ENCODE measurements around the gene STAM.
A peak's percentile ranks its signal among the peaks of the same experiment; 100 is the strongest.
"Not testable (repeated sequence)": the region's sequence is repeated elsewhere in the genome, so short reads cannot be mapped to it uniquely, and the experiment has no call there.

The STAM gene

DNA sequence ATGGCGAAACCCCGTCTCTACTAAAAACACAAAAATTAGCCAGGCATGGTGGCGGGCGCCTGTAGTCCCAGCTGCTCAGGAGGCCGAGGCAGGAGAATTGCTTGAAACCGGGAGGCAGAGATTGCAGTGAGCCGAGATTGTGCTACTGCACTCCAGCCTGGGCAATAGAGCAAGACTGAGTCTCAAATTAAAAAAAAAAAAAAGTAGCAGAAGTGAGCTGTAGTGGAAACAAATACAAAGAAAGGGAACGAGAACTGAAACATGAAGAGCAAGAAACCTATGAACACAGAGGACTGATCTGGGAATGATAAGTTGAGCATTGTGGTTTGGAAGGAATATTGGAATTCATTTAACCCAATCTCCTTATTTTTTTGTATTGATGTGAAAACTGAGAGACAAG, 11.4 kb upstream of the STAM start:
- not testable (repeated sequence) for H3K27ac Mint-ChIP-seq; H3K4me3 Mint-ChIP-seq; DNase-seq (ENCODE audit: low spot score); H3K9me3 Mint-ChIP-seq; H3K36me3 Mint-ChIP-seq (ENCODE audit: low read depth); H3K4me1 Mint-ChIP-seq (ENCODE audit: low read depth)
- peaks cover 15% of the 10 kb centered on the region for H3K27me3 Mint-ChIP-seq (ENCODE audit: low read depth)

DNA sequence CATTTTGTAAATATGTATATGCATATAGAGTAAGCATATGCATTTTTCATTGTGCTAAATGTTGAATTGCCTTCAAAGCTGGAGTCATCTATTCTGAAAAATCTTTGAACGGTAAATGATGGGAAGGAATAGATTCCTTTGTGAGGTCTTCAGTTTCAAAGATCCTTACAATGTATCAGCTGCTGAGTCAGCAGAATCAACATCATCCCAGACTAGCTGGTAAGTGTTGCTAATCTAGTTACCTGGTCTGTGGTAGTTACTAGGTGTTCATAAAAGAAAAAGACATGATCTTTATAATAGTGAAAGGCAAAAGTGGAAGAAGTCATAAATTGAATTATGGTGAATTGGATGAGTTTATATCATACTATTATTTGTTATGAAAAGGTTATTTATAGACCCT, 10.6 kb upstream of the STAM start:
- H3K4me1 Mint-ChIP-seq (ENCODE audit: low read depth), result no peaks in the 10 kb centered on the region
- H3K4me3 Mint-ChIP-seq, result no peak overlapping the region
- H3K36me3 Mint-ChIP-seq (ENCODE audit: low read depth), result no peaks in the 10 kb centered on the region
- H3K27ac Mint-ChIP-seq, result no peak overlapping the region
- no peaks in the 10 kb centered on the region for H3K9me3 Mint-ChIP-seq
- peaks cover 15% of the 10 kb centered on the region for H3K27me3 Mint-ChIP-seq (ENCODE audit: low read depth)
- DNase-seq (ENCODE audit: low spot score), result no peak

DNA sequence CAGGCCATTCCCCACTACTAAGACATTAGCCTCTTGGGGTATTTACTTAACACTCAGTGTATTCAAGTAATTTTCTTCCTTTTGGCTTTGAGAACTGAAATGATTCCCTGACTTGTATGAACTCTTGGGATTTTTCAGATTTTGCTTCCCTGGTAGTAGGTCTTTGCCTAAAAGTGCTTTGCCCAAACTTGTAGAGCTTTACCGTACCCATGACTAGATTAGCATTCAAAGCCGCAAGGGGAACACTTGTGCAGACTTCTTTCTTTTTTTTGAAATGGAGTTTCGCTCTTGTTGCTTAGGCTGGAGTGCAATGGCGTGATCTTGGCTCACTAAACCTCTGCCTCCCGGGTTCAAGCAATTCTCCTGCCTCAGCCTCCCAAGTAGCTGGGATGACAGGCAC, 6.1 kb upstream of the STAM start:
- DNase-seq (ENCODE audit: low spot score), result no peak
- Mint-ChIP-seq H3K4me3 (no peak overlapping the region), H3K4me1 (ENCODE audit: low read depth) (peaks cover 2% of the 10 kb centered on the region), H3K27me3 (ENCODE audit: low read depth) (peaks cover 15% of the 10 kb centered on the region), H3K9me3 (no peaks in the 10 kb centered on the region), H3K36me3 (ENCODE audit: low read depth) (peaks cover 4% of the 10 kb centered on the region), H3K27ac (no peak overlapping the region)

DNA sequence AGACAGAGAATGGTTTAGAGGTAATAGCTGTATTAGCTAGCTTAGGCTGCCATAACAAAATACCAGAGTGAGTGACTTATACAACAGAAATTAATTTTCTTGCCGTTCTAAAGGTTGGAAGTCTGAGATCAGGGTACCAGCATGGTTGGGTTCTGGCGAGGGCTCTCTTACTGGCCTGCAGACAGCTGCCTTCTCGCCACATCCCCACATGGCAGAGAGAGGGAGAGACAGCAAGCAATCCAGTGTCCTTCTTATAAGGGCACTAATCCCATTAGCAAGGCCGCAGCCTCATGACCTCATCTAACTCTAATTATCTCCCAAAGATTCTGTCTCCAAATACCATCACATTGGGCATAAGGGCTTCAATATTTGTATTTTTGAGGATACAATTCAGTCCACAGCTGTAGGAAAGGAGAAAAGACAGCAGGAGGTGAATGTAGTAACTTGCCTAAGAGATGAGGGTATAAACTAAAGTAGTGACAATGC, 3.6 kb upstream of the STAM start:
- H3K36me3 Mint-ChIP-seq (ENCODE audit: low read depth), result peaks cover 8% of the 10 kb centered on the region
- no peak for DNase-seq (ENCODE audit: low spot score)
- H3K4me1 Mint-ChIP-seq (ENCODE audit: low read depth), result peaks cover 11% of the 10 kb centered on the region
- H3K4me3 Mint-ChIP-seq, result no peak overlapping the region
- no peaks in the 10 kb centered on the region for H3K9me3 Mint-ChIP-seq
- peaks cover 5% of the 10 kb centered on the region for H3K27me3 Mint-ChIP-seq (ENCODE audit: low read depth)
- H3K27ac Mint-ChIP-seq, result no peak overlapping the region

DNA sequence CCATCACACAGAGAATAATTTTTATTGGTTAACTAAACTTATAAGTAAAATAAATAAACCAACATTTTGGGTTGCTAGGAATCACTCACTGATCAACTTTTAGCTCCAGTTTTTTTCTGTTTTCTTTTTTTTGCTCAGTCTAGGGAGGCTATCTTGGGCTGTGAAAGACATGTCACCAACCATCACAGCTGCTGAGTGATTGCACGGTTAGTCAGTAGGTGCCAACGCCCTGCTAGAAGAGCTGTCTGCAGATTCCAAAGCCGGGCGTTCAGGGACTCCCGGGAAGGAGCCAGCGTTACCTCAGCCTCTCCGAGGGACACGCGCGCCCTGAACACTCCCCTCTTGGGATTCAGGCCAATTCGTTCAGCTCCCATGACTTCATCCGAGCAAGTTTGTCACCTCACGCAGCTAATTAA, 604 bp upstream of the STAM start:
- H3K27ac Mint-ChIP-seq, result peak overlapping the region; percentile 100
- H3K4me3 Mint-ChIP-seq, result peak overlapping the region; percentile 95
- no peaks in the 10 kb centered on the region for H3K27me3 Mint-ChIP-seq (ENCODE audit: low read depth)
- H3K36me3 Mint-ChIP-seq (ENCODE audit: low read depth), result peaks cover 28% of the 10 kb centered on the region
- DNase-seq (ENCODE audit: low spot score), result no peak
- peaks cover 32% of the 10 kb centered on the region for H3K4me1 Mint-ChIP-seq (ENCODE audit: low read depth)
- H3K9me3 Mint-ChIP-seq, result no peaks in the 10 kb centered on the region

DNA sequence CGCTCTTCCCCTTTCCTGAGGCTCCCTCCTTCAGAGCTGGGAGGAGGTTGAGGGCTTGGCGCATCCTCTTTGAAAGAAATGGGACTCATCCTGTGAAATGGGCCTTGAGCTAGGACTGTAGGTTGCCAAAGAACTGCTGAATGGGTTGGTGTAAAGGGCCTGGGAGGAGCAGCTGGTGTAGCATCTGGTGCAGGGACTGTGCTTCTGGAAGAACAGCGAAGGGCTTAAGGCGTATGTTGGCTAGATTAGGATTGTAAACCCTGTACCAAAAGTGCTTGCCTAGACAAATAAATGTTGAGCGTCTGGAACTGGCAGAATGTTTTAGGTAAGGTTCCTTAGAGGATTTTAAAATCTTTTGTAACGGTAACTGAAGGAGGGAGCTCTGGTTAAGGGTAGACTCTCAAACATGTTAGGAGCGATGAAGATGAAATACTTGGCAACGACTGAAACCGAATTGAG, 563 bp downstream of the STAM start:
- no peaks in the 10 kb centered on the region for H3K9me3 Mint-ChIP-seq
- H3K27ac Mint-ChIP-seq, result peak overlapping the region; percentile 100
- no peak for DNase-seq (ENCODE audit: low spot score)
- peak overlapping the region; percentile 95 for H3K4me3 Mint-ChIP-seq
- H3K4me1 Mint-ChIP-seq (ENCODE audit: low read depth), result peaks cover 41% of the 10 kb centered on the region
- H3K27me3 Mint-ChIP-seq (ENCODE audit: low read depth), result no peaks in the 10 kb centered on the region
- peaks cover 38% of the 10 kb centered on the region for H3K36me3 Mint-ChIP-seq (ENCODE audit: low read depth)

DNA sequence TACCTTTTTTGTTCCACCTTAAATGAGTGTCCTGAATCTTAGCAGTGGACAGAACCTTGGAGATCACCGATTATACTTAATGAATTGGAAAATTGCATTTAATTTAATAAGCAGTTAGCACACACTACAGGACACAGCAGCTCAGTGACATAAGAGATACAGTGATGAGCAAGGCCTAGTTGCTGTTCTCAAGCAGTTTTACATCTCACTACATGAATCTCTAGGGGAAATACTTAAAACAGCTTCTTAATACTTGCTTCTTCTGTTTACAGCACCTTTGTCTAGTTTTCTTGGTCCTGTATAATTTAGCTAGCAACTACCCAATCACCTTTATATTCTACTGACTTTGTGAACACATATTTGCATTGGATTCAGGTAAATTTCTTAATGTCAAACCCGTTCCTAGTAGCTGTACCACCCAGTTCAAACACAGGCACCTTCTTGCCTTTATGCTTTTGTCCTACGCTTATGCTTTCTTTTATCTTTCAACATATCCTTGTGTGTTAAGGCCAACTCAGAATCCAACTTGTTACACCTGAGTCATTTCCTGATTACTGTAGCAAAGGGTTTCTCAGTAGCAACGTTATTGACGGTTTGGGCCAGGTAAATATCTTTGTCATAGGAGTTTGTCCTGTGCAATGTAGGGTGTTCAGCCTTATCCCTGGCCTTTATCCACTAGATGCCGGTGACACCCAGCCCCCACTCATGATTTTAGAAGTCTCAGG, 1.8 kb downstream of the STAM start:
- H3K27ac Mint-ChIP-seq, result peak overlapping the region; percentile 100
- no peaks in the 10 kb centered on the region for H3K9me3 Mint-ChIP-seq
- peak overlapping the region; percentile 95 for H3K4me3 Mint-ChIP-seq
- peaks cover 50% of the 10 kb centered on the region for H3K4me1 Mint-ChIP-seq (ENCODE audit: low read depth)
- DNase-seq (ENCODE audit: low spot score), result peak; percentile 28
- peaks cover 46% of the 10 kb centered on the region for H3K36me3 Mint-ChIP-seq (ENCODE audit: low read depth)
- no peaks in the 10 kb centered on the region for H3K27me3 Mint-ChIP-seq (ENCODE audit: low read depth)

DNA sequence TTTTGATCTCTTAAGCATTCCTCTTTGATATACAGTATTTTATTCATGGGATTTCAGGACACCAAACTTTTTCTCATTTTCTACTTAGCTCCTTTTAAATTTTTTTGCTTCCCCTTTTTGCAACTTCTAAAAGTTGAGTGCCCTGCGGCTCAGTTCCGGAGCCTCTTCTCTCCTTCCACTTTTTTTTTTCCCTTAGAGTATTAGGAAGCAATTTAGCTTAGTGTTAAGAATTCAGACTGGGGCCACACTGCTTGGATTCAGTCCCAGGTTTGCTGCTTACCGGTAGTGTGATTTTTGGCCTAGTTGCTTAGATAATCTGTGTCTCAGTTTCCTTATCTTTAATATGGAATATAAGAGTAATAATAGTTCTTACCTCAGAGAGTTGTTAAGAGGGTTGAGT, 3.4 kb downstream of the STAM start:
- Mint-ChIP-seq H3K36me3 (ENCODE audit: low read depth) (peaks cover 58% of the 10 kb centered on the region), H3K27ac (peak overlapping the region; percentile 71), H3K4me3 (peak overlapping the region; percentile 49), H3K27me3 (ENCODE audit: low read depth) (no peaks in the 10 kb centered on the region), H3K9me3 (peaks cover 9% of the 10 kb centered on the region), H3K4me1 (ENCODE audit: low read depth) (peaks cover 62% of the 10 kb centered on the region)
- DNase-seq (ENCODE audit: low spot score), result no peak

DNA sequence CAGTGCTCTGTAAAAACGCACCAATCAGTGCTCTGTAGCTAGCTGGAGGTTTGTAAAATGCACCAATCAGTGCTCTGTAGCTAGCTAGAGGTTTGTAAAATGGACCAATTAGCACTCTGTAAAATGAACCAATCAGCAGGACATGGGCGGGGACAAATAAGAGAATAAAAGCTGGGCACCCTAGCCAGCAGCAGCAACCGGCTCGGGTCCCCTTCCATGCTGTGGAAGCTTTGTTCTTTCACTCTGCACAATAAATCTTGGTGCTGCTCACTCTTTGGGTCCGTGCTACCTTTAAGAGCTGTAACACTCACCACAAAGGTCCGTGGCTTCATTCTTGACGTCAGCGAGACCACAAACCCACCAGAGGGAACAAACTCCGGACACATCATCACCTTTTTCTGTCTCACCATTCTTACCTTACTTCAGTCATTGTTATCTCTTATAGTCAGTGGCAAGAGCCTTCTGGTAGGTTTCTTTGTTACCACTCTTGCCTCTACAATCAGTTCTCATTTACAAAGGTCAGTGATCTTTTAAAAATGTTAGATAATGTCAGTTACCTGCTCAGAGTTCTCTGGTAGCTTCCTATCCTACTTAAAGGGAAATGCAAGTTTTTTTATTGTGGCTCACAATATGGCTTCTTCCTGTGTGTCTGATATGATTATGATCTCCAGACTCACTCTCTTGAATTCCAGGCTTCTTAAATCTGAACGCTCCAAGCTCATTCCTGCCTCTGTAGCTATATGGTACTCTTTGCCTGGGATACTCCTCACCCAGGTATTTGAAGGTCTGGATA, 4.5 kb downstream of the STAM start:
- Mint-ChIP-seq H3K9me3 (peaks cover 12% of the 10 kb centered on the region), H3K27me3 (ENCODE audit: low read depth) (no peaks in the 10 kb centered on the region), H3K4me3 (peak overlapping the region; percentile 83)

DNA sequence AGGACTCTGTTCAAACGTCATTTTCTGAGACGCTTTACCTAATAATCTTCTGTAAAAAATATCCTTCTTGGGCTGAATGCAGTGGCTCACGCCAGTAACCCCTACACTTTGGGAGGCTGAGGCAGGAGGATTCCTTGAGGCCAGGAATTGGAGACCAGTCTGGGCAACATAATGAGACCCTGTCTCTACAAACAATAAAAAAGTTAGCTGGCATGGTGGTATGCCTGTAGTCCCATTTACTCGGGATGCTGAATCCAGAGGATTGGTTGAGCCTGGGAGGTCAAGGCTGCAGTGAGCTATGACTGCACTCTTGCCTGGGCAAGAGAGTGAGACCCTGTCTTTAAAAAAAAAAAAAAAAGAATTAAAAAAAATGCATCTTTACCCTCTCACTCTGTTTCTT, 5.1 kb downstream of the STAM start:
- Mint-ChIP-seq H3K4me1 (ENCODE audit: low read depth) (peaks cover 64% of the 10 kb centered on the region), H3K9me3 (peaks cover 16% of the 10 kb centered on the region), H3K27me3 (ENCODE audit: low read depth) (no peaks in the 10 kb centered on the region), H3K36me3 (ENCODE audit: low read depth) (peaks cover 74% of the 10 kb centered on the region), H3K27ac (peak overlapping the region; percentile 93), H3K4me3 (peak overlapping the region; percentile 83)
- no peak for DNase-seq (ENCODE audit: low spot score)

More for the DNA sequence above, 4.5 kb downstream of the STAM start:
- Mint-ChIP-seq H3K27ac (peak overlapping the region; percentile 93), H3K4me1 (ENCODE audit: low read depth) (peaks cover 62% of the 10 kb centered on the region), H3K36me3 (ENCODE audit: low read depth) (peaks cover 69% of the 10 kb centered on the region)
- DNase-seq (ENCODE audit: low spot score), result peak; percentile 76

DNA sequence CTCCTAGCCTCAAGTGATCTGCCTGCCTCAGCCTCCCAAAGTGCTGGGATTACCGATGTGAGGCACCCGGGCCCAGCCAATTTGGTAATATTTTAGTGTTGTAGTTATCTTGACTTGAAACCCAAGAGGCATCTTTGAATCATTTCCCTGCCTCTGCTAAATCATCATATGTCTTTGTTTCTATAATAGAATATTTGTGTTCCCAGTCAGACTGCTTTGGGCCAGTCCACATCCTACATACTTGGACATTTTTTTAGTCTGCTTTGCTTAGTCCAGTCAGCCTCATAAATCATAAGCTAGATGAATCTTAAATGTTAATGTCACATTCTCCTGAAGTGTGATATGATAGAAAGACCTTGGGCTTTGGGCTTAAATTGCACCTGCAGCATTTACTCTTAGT, 5.9 kb downstream of the STAM start:
- Mint-ChIP-seq H3K27ac (no peak overlapping the region), H3K27me3 (ENCODE audit: low read depth) (no peaks in the 10 kb centered on the region), H3K9me3 (peaks cover 20% of the 10 kb centered on the region), H3K36me3 (ENCODE audit: low read depth) (peaks cover 73% of the 10 kb centered on the region), H3K4me1 (ENCODE audit: low read depth) (peaks cover 65% of the 10 kb centered on the region), H3K4me3 (peak overlapping the region; percentile 10)
- DNase-seq (ENCODE audit: low spot score), result no peak

DNA sequence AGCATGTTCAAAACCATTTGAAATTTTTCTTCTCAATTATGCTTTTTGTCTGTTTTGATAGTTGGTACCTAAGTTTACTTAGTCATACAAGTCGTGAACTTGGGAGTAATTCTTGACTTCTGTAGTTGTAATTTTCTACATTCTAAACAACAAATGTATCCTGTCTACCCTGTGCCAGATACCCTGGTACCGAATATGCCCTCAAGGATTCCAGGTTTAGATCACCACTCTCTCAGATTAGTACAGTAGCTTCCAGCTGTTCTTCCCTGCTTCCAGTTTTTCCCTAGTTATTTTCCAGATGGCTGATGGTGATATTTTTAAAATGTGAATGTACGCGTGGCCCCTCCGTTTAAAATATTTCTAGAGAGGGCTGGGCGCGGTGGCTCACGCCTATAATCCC, 6.5 kb downstream of the STAM start:
- peaks cover 23% of the 10 kb centered on the region for H3K9me3 Mint-ChIP-seq
- H3K4me3 Mint-ChIP-seq, result no peak overlapping the region
- no peak for DNase-seq (ENCODE audit: low spot score)
- H3K4me1 Mint-ChIP-seq (ENCODE audit: low read depth), result peaks cover 66% of the 10 kb centered on the region
- no peak overlapping the region for H3K27ac Mint-ChIP-seq
- no peaks in the 10 kb centered on the region for H3K27me3 Mint-ChIP-seq (ENCODE audit: low read depth)
- peaks cover 78% of the 10 kb centered on the region for H3K36me3 Mint-ChIP-seq (ENCODE audit: low read depth)

DNA sequence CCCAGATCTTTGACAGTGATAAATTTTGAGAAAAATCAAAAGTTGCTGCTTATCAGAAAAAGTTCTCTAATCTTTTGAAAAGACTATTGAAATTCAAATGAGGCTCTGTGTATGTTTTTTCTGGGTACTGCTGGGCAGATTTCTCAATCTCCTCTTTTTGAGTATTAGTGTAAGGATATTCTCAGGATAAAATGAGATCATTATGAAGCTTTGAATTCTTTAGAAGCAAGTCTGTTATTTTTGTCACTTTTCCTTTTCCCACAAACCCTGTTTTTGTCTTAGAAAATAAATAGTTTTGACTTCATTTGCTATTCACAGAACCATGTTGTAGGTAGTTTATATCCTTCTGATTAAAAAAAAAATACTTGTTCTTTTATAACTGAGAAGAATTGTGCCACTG, 7.9 kb downstream of the STAM start:
- Mint-ChIP-seq H3K4me3 (no peak overlapping the region), H3K9me3 (peaks cover 27% of the 10 kb centered on the region), H3K27ac (no peak overlapping the region), H3K36me3 (ENCODE audit: low read depth) (peaks cover 81% of the 10 kb centered on the region), H3K4me1 (ENCODE audit: low read depth) (peaks cover 64% of the 10 kb centered on the region), H3K27me3 (ENCODE audit: low read depth) (no peaks in the 10 kb centered on the region)
- DNase-seq (ENCODE audit: low spot score), result no peak

DNA sequence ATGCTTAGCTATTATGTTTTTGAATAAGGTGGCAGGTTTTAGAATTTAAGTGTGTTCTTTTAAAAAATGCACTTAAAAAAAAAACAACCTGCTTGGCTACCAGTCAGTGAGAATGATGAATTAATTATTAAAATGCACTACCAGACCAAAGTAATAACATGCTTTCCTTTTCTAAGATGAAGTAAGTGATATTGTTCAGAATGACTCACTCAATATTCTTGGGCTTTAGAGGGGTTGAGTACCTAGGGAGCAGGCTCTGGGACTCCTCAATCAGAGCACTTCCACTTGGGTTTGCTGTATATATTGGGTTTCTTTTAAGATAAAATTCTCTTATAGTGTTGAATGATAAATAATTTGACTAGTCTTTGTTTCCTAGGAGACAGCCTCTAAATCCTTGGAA, 8.6 kb downstream of the STAM start:
- Mint-ChIP-seq H3K4me3 (no peak overlapping the region), H3K36me3 (ENCODE audit: low read depth) (peaks cover 83% of the 10 kb centered on the region), H3K27me3 (ENCODE audit: low read depth) (no peaks in the 10 kb centered on the region), H3K4me1 (ENCODE audit: low read depth) (peaks cover 66% of the 10 kb centered on the region), H3K27ac (no peak overlapping the region), H3K9me3 (peaks cover 33% of the 10 kb centered on the region)
- DNase-seq (ENCODE audit: low spot score), result no peak
